Measurements from ENCODE around the gene TBX10.
"Not testable (repeated sequence)": the region's sequence is repeated elsewhere in the genome, so short reads cannot be mapped to it uniquely, and the experiment has no call there.

TBX10 gene

GRCh38 chr11:67639438-67639859 is at the start of gene TBX10:
Gene TBX10, minus strand, starts transcription at chr11:67639763. Its CDS starts 291 bp downstream, at chr11:67639472.
- no peak for DNase-seq

DNA sequence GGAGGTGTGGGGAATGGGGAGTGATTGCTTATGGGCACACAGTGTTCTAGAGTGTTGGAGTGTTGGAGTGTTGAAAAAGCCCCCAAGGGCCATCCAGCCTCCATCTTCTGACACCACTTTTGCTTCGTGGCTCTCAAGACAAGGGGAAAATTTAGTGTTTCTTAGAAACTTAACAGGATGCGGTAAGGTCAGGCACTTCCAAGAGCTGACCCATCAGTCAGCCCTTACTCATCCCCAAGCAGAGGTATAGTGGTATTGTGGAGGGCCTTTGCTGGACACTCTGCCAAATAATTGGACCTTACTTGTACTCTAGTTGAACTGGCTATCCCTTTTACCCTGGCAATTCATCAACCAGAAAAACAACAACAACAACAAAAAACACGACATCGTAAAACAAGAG is 49.6 kb upstream of the TBX10 start:
- no peak for DNase-seq

GRCh38 chr11:67687986-67688385 is 48.4 kb upstream of the TBX10 start:
- no peak for DNase-seq

- not testable (repeated sequence) for DNase-seq
Measured at GRCh38 chr11:67685641-67686332, 46.2 kb upstream of the TBX10 start.

GRCh38 chr11:67682126-67683034 is 42.8 kb upstream of the TBX10 start:
- DNase-seq, result not testable (repeated sequence)

GRCh38 chr11:67680696-67681470 is 41.3 kb upstream of the TBX10 start:
- DNase-seq, result no peak

GRCh38 chr11:67675058-67675747 is 35.6 kb upstream of the TBX10 start:
- no peak for DNase-seq

- peak; percentile 38 for DNase-seq
Measured at GRCh38 chr11:67674442-67674871, 34.9 kb upstream of the TBX10 start, which contains the start of gene ALDH3B2. Gene ALDH3B2, minus strand, starts transcription at chr11:67674623. Its CDS starts 7,688 bp downstream, at chr11:67666935.

DNA sequence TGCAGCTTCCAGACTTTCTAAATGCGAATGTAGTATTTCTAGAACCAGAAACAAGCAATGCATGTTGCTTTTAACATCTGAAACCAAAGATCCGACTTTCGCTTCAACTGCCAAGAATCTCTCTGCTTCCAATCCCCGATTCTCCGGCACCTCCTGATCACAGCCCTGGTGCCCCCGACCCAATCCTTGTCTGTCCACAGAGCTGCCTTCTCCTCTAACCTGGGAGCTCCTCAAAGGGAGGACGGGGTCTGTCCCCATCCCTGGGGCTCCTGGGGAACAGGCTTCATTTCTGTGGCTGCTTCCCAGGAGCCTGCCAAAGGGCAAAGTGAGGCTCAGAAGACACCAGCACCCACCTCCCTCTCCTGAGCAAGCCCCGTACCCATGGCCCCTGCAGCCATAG is 34.3 kb upstream of the TBX10 start:
- DNase-seq, result no peak

DNA sequence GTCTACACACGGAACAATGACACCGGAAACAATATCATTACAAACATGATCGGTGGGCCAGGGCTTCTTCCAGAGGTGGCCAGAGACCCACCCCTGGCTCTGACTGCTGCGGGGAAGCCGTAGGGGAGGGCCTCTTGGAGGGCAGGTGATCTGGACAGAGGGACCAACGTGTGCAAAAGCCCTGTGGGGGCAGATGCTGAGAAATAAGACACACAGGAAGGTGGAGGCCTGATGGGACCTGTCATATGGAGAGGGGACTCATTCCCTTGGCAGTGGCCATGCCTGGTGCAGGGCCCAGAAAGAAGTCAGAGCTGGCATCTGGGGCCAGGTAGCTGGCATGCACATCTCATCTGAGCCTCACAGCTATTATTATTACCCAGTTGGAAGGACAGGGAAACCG is 33.8 kb upstream of the TBX10 start:
- DNase-seq, result no peak

DNA sequence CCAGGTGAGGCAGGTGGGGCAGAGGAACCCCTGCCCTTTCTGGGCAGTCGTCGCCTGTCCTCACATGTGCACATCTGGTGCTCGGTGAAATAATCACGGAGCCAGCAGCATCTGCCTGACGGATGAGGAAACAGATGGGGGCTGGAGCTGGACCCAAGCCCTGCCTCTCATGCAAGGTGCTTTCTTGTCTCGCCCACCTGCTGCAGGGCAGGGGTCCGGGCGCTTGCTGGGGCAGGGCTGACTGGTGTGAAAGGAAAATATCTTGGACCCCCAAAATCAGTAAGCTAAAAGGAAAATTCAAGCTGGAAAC is 31.6 kb upstream of the TBX10 start:
- no peak for DNase-seq

DNA sequence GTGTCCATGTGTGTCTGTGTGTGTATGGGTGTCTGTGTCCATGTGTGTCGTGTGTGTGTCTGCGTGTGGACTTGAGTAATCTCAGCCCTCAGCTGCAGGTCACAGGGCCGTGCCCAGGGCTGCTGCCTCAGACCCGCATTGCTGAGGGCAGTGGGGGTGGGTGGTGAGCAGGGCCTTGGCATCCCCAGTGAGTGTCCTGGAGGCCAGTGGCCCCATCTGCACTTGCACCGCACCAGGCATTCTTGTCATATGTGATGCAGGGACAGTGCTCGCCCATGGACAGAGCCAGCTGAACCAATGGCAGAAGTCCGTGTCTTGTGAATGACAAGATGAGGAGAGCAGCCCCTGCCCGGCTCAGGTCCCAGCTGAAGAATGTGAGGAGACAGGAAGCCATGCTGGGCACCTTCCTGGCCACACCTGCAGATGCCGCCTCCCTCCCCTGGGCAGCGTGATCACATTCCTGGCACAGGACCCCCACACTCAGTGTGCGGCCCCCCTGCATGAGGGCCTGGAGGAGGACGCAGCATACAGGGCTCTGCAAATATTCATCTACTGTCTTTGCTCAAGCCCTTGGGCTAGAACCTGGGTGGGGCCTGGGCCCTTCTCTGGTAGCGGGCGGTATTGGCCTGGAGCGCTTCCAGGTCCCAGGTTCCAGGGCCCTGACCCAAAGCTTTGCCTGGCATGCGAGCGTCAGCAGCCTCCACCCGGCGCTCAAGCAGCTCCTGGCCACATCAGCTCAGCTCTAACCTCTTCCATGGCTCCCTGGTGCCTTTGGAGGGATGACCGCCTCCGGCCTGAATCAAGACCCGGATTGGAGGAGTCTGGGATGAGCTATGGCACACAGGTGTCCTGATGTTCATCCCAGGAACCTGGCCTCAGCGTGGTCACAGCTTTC is 31.0 kb upstream of the TBX10 start:
- DNase-seq, result no peak

GRCh38 chr11:67668192-67668551 is 28.6 kb upstream of the TBX10 start:
- no peak for DNase-seq

DNA sequence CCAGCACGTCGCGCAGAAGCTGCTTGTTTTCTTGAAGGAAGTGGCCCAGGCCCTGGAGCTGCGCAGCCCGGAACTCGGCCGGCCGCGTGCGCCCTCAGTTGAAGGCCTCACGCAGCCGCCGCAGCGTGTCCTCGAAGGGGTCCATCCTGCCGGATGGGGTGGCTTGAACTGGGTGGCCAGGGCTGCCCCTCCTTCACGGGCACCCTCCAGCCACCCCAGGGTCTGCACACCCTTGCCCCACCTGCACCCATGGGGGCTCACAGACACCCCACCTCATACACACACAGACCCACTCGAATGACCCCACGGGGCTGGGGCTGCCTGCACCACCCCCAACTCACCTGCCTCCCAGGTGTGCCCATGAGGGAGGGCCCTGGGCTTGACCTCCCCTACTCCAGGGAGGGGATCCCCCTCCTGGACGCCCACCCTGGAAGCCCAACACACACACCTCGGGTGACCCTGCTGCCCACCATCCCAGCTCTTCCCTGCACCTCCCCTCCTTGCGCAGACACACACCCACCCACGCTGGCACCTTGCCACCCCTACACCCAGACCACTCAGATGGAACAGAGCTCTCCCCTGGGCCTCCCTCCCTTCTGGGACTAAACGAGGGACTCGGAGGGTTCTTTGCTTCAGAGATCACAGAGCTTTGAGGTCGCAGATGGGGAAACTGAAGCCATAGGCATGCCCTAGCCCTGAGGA is 28.1 kb upstream of the TBX10 start:
- DNase-seq, result no peak

DNA sequence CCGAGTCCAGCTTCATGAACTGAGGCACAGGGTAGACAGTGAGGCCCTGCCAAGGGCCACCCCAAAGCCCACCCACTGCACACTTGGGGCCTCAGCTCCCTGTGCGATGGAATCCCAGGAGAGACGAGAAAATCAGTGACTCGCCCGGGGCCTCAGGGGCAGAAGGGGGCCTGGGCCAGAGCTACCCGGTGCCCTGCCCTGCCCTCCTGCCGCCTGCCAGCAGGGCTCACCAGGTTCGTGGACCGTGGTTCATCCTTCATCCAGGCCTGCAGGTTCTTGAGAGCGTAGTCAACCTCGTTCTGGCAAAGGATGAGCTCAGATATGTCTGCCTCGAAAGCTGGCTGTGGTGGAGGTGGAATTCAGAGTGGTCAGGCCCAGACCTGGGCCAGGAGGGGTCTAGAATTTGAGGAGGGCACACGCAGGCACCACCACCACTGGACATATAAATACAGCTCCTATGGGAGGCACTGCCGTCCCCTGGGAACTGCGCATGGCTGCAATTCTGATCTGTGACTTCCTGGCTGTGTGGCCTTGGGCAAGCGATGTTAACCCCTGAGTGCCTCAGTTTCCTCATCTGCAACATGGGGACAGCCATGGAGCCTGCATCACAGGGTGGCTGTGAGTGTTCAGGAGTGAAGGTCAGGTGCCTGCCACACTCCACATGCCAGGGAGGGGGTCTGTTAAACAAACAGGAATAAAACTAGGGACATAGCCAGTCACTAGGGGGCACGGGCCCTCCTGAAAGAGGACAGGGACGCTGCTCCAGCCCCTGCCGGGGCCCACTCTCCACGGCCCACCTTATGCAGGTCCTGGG is 27.3 kb upstream of the TBX10 start:
- DNase-seq, result no peak

DNA sequence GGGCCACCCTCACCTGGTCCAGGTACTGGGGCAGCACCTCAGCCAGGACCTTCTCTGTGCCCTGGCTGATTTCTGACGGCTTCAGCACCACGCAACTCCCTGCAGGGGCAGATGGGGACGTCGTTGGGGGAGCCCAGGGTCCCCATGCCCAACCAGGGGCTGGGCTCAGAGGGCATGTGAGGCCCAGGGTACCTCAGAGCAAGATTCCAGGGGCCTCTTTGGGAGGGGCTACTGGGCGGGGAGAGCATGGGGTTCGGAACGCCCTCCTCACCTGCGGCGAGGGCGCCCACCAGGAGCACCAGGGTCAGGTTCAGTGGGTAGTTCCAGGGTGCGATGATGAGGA is 26.7 kb upstream of the TBX10 start:
- no peak for DNase-seq

DNA sequence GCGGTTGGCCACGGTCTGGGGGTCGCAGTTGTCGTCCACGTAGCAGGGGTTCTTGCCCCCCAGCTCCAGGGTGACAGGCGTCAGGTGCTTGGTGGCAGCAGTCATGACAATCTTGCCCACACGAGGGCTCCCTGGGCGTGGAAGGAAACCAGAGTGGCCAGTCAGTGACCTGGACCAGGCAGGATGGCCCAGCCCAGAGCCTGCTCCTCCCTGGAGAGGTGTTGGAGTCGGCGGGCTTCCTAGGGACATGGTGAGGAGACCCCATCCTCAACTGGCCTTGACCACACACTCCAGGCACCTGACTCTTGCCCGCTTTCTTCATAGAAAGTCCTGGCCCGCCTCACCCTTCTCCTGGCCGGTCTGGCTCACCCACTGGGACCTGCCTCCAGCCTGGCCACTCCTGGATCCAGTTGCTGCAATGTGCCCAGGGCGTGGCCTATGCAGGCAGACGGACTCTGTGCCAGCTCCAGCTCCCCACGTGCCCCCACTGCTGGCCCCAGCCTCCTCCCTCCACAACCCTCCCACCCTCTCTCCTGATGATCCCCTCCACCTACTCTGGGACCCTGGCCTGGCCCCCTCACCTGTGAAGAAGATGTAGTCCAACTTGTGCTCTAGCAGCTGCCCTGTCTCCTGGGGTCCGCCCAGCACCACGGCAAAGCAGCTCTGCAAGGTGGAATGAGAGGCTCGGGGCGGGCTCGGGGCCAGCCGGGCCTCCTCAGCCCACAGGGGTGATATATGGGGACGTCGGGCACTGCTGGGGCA is 26.2 kb upstream of the TBX10 start:
- no peak for DNase-seq

DNA sequence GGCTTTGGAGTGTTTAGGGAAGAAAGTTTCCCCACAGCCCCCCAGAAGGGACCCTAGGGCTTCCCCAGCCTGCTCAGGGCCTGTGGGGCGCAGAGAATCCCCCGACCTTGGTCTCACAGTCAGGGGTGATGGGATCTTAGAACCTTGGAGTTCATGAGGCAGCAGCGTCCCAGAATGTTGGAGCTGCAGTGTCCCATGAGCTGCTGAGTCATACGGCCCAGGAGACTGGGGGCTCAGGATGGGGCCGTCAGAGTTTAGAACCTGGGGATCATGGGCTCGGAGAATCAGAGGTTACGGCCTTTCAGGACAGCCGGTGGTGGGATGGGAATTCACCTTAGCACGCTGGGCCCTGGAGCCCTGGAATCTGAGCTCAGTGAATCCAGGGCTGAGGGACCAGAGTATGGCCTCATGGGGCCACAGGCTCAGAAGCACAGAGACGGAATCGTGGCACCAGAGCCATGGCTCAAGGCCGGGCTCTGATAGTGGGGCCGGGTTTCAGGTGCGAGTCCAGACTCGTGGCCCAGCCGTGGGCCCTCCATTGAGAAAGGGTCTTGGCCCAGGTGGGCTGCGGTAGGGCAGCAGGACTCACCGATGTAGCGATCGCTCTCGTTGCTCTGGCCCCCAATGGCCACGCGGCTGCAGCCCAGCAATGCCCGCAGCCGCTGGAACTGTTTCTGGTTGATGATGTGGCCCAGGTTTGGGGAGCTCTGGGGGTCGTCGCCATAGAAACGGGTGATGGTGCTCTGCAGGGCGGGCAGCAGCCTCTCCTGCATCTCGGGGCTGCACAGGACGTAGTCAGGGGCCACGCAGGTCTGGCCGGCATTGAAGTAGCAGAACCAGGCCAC is 25.4 kb upstream of the TBX10 start:
- no peak for DNase-seq

- DNase-seq, result no peak
Measured at GRCh38 chr11:67664213-67664585, 24.6 kb upstream of the TBX10 start.
